AG10803 (cell line): ENCODE results near the gene TMEM127.
"Not testable (repeated sequence)": the region's sequence is repeated elsewhere in the genome, so short reads cannot be mapped to it uniquely, and the experiment has no call there.

Experiments used
- DNase-seq: peaks from one replicate; pipeline ENCODE4 v3.0.0; 2010; ENCODE audit warnings: low read depth
- H3K4me3 ChIP-seq: 2 replicates; pipeline ENCODE4 v1.5.1; 2011; ENCODE audit warnings: mild to moderate bottlenecking, low read length, control low read depth
- TF ChIP-seq, protein P1 (sequence below): conservative IDR thresholded peaks from 2 replicates; pipeline ENCODE4 v1.5.1; 2011; ENCODE audit warnings: mild to moderate bottlenecking, low read length, control low read depth, inconsistent platforms

TMEM127 gene

DNA sequence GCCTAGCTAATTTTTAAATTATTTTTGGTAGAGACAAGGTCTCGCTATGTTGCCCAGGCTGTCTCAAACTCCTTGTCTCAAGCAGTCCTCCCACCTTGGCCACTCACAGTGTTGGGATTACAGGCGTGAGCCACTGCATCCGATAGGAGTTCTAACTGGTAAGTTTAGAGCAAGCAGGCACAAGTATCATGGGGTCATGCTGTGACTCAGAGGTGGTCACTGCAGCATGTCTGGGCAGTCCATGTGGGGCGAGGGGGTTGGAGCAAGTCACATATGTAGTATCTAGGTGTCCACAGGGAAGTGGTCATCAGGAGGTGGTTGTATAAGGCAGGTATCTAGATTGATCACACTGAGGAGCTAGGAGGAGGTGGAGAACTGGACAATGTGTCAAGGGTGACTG, 34.5 kb downstream of the TMEM127 start:
- DNase-seq, result no peak
- TF ChIP-seq, protein P1, sequence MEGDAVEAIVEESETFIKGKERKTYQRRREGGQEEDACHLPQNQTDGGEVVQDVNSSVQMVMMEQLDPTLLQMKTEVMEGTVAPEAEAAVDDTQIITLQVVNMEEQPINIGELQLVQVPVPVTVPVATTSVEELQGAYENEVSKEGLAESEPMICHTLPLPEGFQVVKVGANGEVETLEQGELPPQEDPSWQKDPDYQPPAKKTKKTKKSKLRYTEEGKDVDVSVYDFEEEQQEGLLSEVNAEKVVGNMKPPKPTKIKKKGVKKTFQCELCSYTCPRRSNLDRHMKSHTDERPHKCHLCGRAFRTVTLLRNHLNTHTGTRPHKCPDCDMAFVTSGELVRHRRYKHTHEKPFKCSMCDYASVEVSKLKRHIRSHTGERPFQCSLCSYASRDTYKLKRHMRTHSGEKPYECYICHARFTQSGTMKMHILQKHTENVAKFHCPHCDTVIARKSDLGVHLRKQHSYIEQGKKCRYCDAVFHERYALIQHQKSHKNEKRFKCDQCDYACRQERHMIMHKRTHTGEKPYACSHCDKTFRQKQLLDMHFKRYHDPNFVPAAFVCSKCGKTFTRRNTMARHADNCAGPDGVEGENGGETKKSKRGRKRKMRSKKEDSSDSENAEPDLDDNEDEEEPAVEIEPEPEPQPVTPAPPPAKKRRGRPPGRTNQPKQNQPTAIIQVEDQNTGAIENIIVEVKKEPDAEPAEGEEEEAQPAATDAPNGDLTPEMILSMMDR, result no peak
- no peak overlapping the region for H3K4me3 ChIP-seq

GRCh38 chr2:96225016-96225533, 40.7 kb downstream of the TMEM127 start:
- no peak for DNase-seq
- TF ChIP-seq, protein P1, result no peak
- H3K4me3 ChIP-seq, result no peak overlapping the region

DNA sequence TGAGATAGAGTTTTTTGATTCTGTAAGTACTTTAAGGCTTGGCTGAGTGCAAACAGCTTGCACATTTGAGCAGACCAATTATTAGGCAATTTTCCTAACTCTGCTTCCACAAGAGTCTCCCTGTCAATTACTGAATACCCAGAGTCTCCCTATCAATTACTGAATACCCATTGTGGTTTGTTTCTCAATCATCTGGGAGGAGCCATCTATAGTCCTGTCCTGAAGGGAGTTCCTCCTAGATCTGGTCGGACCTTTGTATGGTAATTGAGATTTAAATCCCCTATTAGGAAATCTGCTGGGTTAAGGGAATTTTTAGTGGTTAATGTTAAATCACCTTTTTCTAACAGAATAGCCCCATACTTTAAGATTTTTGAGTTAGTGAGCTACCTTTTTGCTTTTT, 44.7 kb downstream of the TMEM127 start:
- DNase-seq, H3K4me3 ChIP-seq: not testable (repeated sequence)

DNA sequence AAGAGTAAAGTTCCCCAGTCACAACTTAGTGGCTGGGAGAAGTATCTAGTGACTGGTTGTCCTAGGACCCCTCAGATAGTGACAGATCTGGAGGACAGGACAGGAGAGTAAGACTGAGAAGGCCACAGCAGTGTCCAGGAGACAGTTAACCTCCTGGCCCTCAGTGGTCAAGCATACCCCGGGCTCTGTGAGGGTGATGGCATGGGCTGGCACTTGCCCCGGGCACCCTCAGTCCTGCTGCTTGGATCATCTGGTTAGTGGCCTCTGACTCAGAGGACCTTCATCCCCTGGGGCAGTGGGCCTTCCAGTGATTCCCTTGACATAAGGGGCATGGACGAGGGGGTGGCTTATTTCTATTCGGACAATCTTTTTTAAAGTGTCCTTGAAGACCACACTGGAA, 45.8 kb downstream of the TMEM127 start:
- not testable (repeated sequence) for H3K4me3 ChIP-seq, DNase-seq

DNA sequence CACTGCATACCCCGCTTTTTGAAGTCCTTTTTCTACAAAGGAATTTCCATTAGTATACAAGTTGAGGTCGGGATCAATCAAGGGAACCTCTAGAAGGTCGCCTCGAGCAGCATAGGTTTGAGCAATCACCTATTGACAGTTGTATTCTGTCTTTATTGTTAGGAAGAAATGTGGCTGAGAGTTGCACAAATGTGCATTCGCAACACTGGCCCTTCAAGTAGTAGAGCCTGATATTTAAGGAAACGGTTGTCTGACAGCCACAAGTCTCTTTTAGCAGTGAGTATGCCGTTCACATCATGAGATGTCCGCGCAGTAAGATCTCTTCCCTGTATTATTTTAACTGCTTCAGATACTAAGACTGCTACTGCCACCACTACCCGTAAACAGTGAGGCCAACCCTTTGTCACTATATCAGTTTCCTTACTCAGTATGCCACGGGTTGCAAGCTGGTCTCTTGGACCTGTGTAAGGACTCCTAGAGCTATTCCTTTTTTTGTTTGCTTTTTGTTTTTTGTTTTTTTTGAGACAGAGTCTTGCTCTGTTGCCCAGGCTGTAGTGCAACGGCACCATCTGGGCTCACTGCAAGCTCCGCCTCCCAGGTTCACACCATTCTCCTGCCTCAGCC, 47.2 kb downstream of the TMEM127 start:
- no peak overlapping the region for H3K4me3 ChIP-seq
- no peak for DNase-seq
- TF ChIP-seq, protein P1, result no peak

DNA sequence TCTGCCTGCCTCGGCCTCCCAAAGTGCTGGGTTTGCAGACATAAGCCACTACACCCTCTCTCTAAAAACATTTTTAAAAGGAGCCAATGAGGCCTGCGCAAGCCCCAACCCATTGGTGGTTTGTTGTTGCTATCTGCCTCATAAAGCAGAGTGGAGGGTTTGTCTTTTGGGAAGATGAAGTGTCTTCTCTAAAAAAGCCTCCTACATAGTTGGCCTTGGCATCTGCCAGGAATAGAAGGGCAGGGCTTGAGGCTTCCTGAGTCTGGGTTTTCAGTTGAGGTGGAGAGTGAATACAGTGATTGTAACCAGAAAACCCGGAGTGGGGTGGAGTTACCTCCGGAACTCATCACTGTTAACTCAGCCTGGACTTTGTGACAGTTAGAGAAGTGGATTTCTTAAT, 51.2 kb downstream of the TMEM127 start:
- no peak overlapping the region for H3K4me3 ChIP-seq
- TF ChIP-seq, protein P1, result no peak
- DNase-seq, result no peak

- H3K4me3 ChIP-seq, result no peak overlapping the region
- DNase-seq, result no peak
- TF ChIP-seq, protein P1, result no peak
Observed at GRCh38 chr2:96213379-96213778, 52.4 kb downstream of the TMEM127 start.

DNA sequence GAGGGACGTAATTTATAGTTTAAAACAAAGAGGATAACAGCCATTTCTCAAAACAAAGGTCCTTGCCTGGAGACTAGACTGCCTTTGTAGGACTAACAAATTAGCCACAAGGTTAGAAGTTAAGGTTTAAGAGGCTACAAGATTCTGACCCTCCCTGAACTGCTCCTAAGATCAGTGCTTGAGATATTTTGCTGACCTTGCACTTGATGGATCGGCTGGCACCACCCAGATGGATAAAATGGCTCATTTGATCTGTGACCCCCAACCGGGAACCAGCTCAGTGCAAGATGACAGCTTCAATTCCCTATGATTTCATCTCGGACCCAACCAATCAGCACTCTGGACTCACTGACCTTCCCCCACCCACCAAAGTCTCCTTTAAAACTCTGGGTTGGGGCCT, 53.5 kb downstream of the TMEM127 start:
- no peak overlapping the region for H3K4me3 ChIP-seq
- TF ChIP-seq, protein P1, result no peak
- DNase-seq, result no peak
